HL-60 (cell line): ENCODE data around the gene HIRA.
A peak's percentile ranks its signal among the peaks of the same experiment; 100 is the strongest.

Experiments used
- DNase-seq, 2 experiments: peaks; one replicate each; pipeline ENCODE4 v3.0.0-alpha.2; 2010 to 2020; ENCODE audit warnings: low read depth in 1 of 2, low spot score in 1 of 2
- H3K27ac ChIP-seq: fragments of 250-450 bp; sonication (Bioruptor Pico); replicated peaks from 2 replicates; pipeline ENCODE4 v1.5.1; 2020; ENCODE audit warnings: mild to moderate bottlenecking, moderate library complexity
- H3K27me3 ChIP-seq: fragments of 250-450 bp; sonication (Bioruptor Pico); 2 replicates; pipeline ENCODE4 v1.5.1; 2021; ENCODE audit warnings: mild to moderate bottlenecking, moderate library complexity; ENCODE audit not compliant: insufficient read depth, poor library complexity, severe bottlenecking
- H3K4me3 ChIP-seq: replicated peaks from 2 replicates; pipeline ENCODE4 v1.5.1; 2011; ENCODE audit warnings: mild to moderate bottlenecking, control low read depth, low read length; ENCODE audit not compliant: insufficient read depth
- GABPA ChIP-seq: IDR thresholded peaks from 2 replicates; pipeline ENCODE4 v1.6.1; 2012; ENCODE audit warnings: low read depth
- POLR2AphosphoS5 ChIP-seq: IDR thresholded peaks from 2 replicates; pipeline ENCODE4 v1.6.1; 2012; ENCODE audit warnings: low read depth
- SPI1 ChIP-seq: IDR thresholded peaks from 2 replicates; pipeline ENCODE4 v1.6.1; 2012; ENCODE audit warnings: low read depth, mild to moderate bottlenecking, borderline replicate concordance
- TF ChIP-seq, protein P1 (sequence below): IDR thresholded peaks from 2 replicates; pipeline ENCODE4 v1.6.1; 2012; ENCODE audit warnings: low read depth; ENCODE audit not compliant: insufficient replicate concordance
- TF ChIP-seq, protein P2 (sequence below): IDR thresholded peaks from one replicate; pipeline ENCODE4 v1.5.1; 2011; ENCODE audit warnings: low read length, control low read depth, inconsistent platforms; ENCODE audit not compliant: insufficient read depth

Gene HIRA

DNA sequence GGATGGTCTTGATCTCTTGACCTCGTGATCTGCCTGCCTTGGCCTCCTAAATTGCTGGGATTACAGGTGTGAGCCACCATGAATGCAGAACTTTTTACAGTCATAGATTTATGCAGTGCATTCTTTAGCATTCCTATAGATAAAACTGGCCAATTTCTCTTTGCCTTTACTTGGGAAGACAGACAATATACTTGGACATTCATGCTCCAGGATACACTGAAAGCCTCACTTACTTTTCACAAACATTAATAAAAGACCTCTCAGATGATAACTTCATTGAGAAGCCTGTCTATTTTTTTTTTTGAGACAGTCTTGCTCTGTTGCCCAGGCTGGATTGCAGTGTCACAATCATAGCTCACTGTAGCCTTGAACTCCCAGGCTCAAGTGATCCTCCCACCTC is 127.7 kb downstream of the HIRA start:
- H3K4me3 ChIP-seq, result no peak overlapping the region
- no peak overlapping the region for H3K27ac ChIP-seq
- no peaks in the 10 kb centered on the region for H3K27me3 ChIP-seq
- TF ChIP-seq GABPA (no peak), SPI1 (no peak), POLR2AphosphoS5 (no peak)
- TF ChIP-seq, protein P1, sequence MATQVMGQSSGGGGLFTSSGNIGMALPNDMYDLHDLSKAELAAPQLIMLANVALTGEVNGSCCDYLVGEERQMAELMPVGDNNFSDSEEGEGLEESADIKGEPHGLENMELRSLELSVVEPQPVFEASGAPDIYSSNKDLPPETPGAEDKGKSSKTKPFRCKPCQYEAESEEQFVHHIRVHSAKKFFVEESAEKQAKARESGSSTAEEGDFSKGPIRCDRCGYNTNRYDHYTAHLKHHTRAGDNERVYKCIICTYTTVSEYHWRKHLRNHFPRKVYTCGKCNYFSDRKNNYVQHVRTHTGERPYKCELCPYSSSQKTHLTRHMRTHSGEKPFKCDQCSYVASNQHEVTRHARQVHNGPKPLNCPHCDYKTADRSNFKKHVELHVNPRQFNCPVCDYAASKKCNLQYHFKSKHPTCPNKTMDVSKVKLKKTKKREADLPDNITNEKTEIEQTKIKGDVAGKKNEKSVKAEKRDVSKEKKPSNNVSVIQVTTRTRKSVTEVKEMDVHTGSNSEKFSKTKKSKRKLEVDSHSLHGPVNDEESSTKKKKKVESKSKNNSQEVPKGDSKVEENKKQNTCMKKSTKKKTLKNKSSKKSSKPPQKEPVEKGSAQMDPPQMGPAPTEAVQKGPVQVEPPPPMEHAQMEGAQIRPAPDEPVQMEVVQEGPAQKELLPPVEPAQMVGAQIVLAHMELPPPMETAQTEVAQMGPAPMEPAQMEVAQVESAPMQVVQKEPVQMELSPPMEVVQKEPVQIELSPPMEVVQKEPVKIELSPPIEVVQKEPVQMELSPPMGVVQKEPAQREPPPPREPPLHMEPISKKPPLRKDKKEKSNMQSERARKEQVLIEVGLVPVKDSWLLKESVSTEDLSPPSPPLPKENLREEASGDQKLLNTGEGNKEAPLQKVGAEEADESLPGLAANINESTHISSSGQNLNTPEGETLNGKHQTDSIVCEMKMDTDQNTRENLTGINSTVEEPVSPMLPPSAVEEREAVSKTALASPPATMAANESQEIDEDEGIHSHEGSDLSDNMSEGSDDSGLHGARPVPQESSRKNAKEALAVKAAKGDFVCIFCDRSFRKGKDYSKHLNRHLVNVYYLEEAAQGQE, result no peak
- TF ChIP-seq, protein P2, sequence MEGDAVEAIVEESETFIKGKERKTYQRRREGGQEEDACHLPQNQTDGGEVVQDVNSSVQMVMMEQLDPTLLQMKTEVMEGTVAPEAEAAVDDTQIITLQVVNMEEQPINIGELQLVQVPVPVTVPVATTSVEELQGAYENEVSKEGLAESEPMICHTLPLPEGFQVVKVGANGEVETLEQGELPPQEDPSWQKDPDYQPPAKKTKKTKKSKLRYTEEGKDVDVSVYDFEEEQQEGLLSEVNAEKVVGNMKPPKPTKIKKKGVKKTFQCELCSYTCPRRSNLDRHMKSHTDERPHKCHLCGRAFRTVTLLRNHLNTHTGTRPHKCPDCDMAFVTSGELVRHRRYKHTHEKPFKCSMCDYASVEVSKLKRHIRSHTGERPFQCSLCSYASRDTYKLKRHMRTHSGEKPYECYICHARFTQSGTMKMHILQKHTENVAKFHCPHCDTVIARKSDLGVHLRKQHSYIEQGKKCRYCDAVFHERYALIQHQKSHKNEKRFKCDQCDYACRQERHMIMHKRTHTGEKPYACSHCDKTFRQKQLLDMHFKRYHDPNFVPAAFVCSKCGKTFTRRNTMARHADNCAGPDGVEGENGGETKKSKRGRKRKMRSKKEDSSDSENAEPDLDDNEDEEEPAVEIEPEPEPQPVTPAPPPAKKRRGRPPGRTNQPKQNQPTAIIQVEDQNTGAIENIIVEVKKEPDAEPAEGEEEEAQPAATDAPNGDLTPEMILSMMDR, result no peak
- no peak for DNase-seq

DNA sequence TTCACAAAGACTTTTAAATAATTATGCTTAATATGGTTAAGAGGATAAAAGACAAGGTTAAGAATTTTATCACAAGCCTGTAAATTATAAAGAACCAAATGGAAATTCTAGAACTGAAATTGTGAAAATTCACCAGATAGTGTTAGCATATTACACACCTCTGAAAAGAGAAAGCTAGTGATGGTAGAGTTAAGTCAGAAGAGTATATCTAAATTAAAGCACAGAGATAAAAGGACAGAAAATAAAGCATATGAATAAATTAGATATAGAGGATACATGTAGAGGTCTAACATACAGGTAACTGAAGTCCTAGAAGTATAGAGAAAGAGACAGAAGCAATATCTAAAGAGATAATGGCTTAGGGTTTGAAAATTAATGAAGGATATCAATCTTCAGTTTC is 135.8 kb downstream of the HIRA start:
- no peak for TF ChIP-seq POLR2AphosphoS5
- TF ChIP-seq, protein P2, result no peak
- TF ChIP-seq, protein P1, result no peak
- TF ChIP-seq GABPA, result no peak
- no peak for TF ChIP-seq SPI1
- Histone ChIP-seq H3K27ac (no peak overlapping the region), H3K4me3 (no peak overlapping the region), H3K27me3 (no peaks in the 10 kb centered on the region)
- no peak for DNase-seq

DNA sequence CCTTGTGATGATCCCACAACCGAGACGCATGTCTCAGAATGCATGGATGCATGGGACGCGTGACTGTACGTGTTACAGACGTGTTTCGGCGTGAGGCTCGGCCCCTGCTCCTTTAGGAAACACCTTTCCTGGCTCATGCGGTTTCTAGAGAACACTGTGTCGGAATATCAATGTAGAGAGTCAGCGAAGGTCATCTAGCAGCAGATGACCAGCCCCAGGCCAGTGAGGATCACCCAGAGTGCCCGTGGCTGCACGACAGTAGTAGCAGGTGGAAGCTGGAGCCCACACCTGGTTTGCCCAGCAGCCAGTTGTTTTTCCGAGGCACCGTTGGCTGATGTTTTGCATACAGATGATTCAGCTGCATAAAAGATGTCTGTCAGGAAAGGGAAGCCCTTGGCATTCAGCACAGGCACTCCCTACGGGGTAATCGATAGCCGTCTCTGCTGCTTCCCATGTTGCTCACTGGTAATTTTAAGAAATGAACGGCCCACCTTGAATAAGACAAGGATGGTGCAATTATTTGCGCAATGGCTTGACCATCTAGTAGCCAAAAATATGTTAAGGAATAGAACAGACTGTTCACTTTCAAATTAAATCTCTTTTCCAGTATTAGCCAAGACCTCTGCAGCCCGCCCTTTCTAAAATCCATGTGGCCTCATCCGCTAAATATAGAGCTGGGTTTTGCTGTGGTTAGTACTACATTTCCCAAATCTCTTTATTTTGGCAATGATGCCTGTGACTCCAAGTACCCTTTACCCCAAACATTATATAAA is 138.9 kb downstream of the HIRA start:
- TF ChIP-seq, protein P2, result no peak
- TF ChIP-seq GABPA (no peak), SPI1 (no peak), POLR2AphosphoS5 (no peak)
- Histone ChIP-seq H3K4me3 (peak overlapping the region; percentile 71), H3K27me3 (no peaks in the 10 kb centered on the region), H3K27ac (peak overlapping the region; percentile 87)
- peak in 1 of 2 experiments; percentile 52 for DNase-seq
